ENCODE results near the gene CDH4.

DNA sequence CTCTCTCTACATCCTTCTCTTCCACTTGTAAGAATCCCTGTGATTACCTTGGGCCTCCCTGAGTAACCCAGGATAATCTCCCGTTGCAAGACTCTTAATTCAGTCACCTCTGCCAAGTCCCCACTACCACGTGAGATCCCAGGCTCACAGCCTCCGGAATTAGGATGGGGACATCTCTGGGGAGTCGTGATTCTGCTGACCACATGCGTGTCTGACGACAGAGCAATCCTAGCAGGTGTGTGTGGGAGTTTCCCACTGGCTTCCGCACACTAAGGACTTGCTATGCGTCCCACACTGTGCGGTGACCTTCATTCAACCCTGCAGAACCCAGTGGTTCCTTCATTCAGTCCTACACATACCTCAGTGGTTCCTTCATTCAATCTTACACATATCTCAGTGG, 11.9 kb downstream of the CDH4 start:
- TF ChIP-seq TOE1 (CRISPR knock-in tag; IDR thresholded peaks at IDR 0.05) (no peak), DPF2 (CRISPR knock-in tag; IDR thresholded peaks at IDR 0.05; ENCODE audit: borderline replicate concordance, low read depth) (no peak), CTCF (CRISPR knock-in tag; IDR thresholded peaks at IDR 0.05) (no peak), POLR2A (IDR thresholded peaks at IDR 0.05; ENCODE audit: insufficient read depth in 1 of 2, low read depth in 2 of 2, low read length in 2 of 2) (no peak), RAD21 (CRISPR knock-in tag; IDR thresholded peaks at IDR 0.05) (no peak), DMAP1 (CRISPR knock-in tag; IDR thresholded peaks at IDR 0.05) (no peak), GABPA (IDR thresholded peaks at IDR 0.05; ENCODE audit: low read depth, low read length) (no peak), GABPA (CRISPR knock-in tag; IDR thresholded peaks at IDR 0.05; ENCODE audit: low read depth) (no peak), ZNF607 (CRISPR knock-in tag; IDR thresholded peaks at IDR 0.05; ENCODE audit: borderline replicate concordance) (no peak)

Data from HepG2 (cell line).